Right renal cortex interstitium (tissue), 3 donors: ENCODE results near the gene ZCCHC8. TPM values are rescaled to one million over a fixed set of nuclear protein-coding genes. Genes with fewer than 3 reads are reported as not detected.
A peak's percentile ranks its signal among the peaks of the same experiment; 100 is the strongest.
"Not testable (repeated sequence)": the region's sequence is repeated elsewhere in the genome, so short reads cannot be mapped to it uniquely, and the experiment has no call there.

Source experiments
- DNase-seq, 3 donors: peaks; one replicate each; pipeline ENCODE4 v3.0.0-alpha.2; 2013; ENCODE audit warnings: low read depth in 3 of 3, low spot score in 2 of 3
- polyA plus RNA-seq, 3 donors: library from polyadenylated mRNA; unstranded; fragments of 120-200 nt; gene quantifications; one replicate each; pipeline ENCODE4 v1.2.1, GENCODE V29; 2013; ENCODE audit not compliant: insufficient read length in 3 of 3

ZCCHC8 gene
- polyA plus RNA-seq, 3 donors: 34.3 to 36.8 (median 35.5) TPM

DNA sequence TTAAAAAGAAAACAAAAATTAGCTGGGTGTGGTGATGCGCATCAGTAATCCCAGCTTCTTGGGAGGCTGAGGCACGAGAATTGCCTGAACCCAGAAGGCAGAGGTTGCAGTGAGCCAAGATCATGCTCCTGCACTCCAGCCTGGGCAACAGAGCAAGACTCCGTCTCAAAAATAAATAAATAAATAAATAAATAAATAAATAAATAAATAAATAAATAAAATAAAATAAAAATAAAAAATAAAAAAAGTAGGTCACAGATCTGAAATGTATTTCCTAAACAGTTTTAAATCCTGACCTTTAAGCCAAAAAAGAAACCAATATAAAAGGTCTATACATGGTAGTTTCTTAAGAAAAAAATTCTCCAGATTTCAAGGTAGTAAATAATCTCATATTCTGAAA, 12.3 kb upstream of the ZCCHC8 start:
- not testable (repeated sequence) for DNase-seq

DNA sequence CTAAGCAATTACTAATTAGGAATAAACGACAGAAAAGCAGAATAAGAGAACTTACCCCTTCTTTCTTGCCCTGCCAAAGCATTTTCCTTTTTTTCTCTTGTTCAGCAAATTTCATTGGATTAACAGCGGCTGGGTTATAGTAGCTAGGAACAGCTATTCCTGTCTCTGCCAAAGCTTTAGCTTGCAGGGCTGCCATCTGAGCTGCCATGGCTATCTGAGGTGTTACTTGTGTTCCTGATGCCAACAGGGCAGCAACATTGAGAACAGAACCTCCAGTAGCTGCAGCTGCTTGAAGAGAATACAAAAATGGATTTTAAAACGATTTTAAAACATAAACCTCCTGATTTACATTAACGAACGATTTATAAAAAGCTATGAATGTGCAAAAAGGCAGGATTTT, 7.4 kb upstream of the ZCCHC8 start:
- no peak for DNase-seq

DNA sequence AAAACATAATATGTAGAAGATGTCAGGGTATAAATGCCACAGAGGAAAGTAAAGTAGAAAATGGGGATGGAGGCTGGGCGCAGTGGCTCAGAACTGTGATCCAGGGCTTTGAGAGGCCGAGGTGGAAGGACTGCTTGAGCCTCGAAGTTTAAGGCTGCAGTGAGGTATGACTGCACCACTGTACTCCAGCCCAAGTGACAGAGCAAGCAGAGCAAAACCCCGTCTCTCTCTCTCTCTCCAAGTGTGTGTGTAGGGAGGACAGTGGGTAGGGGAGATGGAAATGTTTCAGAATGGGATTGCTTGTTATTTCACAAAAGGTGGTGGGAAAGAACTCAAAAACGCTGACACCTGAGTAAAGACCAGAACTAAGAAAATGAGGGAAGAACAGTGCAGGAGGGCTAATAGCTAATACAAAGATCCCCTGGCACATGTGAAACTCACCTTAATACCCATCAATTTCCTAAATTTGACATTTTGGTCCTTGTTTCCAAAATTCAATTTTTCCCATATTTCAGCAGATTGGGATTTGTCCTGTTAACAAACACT, 5.7 kb upstream of the ZCCHC8 start:
- DNase-seq: no peak

DNA sequence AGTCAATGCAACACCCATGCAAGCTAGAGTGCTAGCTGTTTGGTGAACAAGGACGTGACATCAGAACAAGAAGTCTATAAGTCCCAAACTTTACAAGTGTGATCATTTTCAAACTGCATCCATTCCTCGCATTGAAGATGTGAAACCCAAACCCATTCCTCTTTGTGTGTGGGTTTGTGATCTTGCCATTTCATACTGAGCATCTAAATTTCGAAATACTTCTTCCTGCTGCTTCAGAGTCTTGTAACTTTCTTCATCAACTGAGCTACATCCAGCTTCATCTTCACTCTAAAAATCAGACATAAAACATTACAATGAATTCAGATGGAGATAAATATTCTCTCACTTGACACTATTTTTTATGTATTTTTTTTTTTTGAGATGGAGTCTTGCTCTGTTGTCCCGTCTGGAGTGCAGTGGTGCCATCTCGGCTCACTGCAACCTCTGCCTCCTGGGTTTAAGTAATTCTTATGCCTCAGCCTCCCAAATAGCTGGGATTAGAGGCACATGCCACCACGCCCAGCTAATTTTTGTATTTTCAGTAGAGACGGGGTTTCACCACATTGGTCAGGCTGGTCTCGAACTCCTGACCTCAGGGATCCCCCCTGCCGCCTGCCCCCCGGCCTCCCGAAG, 4.8 kb upstream of the ZCCHC8 start:
- no peak for DNase-seq

DNA sequence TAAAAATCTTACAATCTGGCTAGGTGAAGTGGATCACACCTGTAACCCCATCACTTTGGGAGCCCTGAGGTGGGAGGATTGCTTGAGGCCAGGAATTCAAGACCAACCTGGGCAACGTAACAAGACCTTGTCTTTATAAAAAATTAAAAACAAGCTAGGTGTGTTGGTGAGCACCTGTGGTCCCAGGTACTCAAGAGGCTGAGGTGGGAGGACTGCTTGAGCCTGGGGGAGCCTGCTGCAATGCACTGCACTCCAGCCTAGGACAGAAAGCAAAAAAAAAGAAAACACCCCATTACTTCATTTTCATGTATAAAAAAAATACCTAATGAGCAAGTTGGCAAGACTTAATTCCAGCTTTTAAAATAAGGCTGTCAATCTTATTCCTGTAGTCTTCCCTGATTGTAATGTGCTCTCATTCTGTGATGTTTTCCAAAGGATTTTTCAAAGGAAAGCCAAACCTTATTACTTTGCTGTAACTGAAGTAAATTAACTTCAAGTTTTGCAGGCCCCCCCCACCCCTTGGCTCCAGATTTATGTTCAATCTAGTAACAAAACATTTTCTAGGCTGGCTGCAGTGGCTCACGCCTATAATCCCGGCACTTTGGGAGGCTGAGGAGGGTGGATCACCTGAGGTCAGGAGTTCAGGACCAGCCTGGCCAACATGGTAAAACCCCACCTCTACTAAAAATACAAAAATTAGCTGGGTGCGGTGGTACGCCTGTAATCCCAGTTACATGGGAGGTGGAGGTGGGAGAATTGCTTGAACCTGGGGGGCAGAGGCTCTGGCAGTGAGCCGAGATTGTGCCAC, 3.3 kb upstream of the ZCCHC8 start:
- no peak for DNase-seq

DNA sequence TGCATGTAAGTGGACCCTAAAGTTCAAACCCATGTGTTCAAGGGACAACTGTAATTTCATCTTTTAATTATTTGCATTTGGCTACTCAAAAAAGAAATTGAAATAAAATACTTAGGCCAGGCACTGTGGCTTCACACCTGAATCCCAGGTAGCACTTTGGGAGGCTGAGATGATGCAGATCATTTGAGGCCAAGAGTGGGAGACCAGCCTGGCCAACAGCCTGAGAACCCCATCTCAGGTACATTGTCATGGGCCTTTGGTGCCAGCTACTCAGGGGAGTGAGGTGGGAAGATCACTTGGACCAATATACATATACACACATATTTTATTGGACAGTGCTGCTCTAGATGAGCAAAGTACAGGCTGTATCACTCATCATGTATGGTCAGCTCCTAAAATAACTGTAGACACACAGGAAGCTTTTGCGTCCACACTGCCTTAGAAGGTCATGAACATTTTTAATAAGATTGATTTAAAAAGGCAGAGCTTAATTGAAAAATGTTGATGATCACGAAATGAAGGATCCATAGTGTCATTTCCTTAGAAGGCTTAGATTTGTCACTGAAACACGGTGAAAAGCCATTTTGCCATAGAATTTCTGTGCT, 2.5 kb upstream of the ZCCHC8 start:
- DNase-seq: no peak

DNA sequence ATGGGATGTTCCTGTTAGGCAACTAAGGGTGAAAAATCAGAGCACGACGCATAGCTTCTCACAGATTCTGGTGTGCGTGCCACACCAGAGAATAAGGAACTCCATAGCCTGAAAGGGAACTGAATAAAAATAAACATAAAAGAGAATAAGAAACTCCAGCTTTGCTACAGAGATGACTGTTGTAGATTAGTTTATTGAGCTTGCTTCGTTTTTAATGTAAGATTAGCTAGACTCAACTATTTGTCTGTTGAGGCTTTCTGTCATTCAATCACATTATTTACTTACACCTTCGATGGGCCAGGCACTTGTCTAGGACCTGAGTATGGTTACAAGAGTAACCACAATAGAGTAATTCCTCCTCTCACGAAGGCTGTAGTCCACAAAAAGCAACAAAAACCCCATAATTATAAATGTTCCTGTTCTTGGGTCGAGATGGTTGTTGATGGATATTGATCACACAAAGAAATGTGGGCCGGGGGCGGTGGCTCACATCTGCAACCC, 807 bp upstream of the ZCCHC8 start:
- DNase-seq: no peak

GRCh38 chr12:122499991-122500684, 594 bp downstream of the ZCCHC8 start:
- DNase-seq: peak; percentile 57 to 64 (median 62)

DNA sequence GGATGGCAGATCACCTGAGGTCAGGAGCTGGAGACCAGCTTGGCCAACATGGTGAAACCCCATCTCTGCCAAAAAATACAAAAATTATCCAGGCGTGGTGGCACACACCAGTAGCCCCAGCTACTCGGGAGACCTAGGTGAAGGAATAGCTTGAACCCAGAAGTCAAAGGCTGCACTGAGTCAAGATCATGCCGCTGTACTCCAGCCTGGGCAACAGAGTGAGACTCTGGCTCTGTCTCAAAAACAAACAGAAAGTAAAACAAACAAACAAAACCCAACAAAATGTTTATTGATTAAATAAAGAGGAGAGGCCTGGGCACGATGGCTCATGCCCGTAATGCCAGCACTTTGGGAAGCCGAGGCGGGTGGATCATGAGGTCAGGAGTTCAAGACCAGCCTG, 5.5 kb downstream of the ZCCHC8 start:
- DNase-seq: no peak

GRCh38 chr12:122493222-122493621, 7.5 kb downstream of the ZCCHC8 start:
- DNase-seq: not testable (repeated sequence)

GRCh38 chr12:122491991-122492390, 8.7 kb downstream of the ZCCHC8 start:
- no peak for DNase-seq

DNA sequence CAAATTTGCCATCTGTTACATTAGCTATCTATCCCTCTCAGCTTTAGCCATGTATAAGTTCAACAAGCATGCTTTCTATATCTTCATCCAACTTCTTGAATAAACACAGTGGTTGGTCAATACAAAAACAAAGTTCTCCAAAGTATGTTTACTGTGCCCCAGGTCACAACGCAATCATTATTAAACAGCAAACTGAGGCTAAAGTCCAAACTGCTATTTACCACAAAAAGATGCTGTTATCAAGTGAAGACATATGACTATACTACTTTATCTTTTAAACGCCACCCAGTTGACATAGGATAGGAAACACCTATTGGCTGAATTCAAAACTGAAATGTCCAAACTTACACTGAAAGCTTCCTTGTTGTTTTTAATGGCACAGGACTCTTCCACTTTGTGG, 11.7 kb downstream of the ZCCHC8 start:
- DNase-seq: no peak

- DNase-seq: not testable (repeated sequence)
Observed at GRCh38 chr12:122487807-122488206, 12.9 kb downstream of the ZCCHC8 start.

DNA sequence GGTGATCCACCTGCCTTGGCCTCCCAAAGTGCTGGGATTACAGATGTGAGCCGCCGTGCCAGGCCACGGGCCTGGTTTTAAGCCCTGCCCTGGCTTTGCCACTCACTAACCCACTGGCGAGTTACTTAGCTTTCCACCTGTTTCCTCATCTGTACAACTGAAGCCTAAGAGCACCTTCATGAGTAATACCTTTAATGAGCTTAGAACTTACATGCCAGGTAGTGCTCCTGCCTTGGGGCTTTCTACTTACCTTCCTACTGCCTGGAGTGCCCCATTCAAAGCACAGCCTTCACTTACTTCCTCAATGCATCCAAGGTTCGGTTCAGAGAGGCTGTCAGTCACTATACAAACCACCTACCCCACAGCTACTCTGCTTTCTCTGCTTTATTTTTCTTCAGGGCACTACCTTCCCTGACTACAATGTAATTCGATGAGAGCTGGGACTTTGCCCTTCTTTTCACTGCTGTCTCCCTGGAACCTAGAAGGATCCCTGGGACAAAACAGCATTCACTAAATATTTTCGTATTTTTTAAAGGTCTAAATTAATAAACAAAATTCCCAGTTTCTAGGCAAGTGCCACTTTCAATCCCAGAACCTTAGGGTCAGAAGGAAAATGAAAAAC, 13.8 kb downstream of the ZCCHC8 start:
- no peak for DNase-seq

DNA sequence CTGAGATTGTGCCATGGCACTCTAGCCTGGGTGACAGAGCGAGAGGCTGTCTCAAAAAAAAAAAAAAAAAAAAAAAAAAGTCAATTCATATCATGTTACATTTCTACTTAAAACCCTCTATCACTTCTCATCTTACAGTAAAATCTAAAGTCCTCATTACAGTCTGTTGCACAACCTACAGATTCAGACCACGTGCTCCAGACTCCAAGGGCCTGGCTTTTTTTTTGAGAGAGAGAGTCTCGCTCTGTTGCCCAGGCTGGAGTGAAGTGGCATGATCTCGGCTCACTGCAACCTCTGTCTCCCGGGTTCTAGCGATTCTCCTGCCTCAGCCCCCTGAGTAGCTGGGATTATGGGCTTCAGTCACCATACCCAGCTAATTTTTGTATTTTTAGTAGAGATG, 14.4 kb downstream of the ZCCHC8 start:
- not testable (repeated sequence) for DNase-seq

DNA sequence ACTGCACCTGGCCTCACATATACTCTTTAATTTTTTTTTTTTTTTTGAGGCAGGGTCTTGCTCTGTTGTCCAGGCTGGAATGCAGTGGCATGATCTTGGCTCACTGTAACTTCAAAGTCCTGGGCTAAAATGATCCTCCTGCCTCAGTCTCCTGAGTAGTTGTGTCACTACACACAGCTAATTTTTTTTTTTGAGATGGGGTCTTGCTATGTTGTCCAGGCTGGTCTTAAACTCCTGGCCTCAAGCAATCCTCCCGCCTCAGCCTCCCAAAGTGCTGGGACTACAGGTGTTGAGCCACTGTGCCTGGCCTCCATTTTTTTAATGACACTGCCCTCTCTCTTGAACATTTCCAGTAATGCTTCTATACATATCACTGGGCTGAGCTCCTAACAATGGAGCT, 16.3 kb downstream of the ZCCHC8 start:
- DNase-seq: not testable (repeated sequence)

- no peak for DNase-seq
Observed at GRCh38 chr12:122483969-122484368, 16.8 kb downstream of the ZCCHC8 start.

GRCh38 chr12:122481861-122482260, 18.9 kb downstream of the ZCCHC8 start:
- no peak for DNase-seq

DNA sequence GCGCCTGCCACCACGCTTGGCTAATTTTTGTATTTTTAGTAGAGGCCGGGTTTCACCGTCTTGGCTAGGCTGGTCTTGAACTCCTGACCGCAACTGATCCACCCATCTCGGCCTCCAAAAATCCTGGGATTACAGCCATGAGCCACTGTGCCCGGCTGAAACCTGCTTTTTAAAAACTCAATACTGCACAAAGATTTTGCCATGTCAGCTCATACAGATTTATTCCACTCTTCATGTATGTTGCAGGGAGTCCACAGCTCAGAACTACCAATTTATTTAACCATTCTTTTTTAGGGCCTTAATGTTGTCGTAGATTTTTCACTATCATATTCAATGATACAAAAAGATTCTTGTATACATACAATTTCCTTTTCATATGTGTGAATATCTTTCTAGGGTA, 20.0 kb downstream of the ZCCHC8 start:
- DNase-seq: no peak

- no peak for DNase-seq
Observed at GRCh38 chr12:122474324-122474716, 26.4 kb downstream of the ZCCHC8 start.
